GM12878 (cell line): Measurements from ENCODE around the gene ADAR. TPM values are rescaled to one million over a fixed set of nuclear protein-coding genes. Genes with fewer than 3 reads are reported as not detected.

Experiments
- ATAC-seq: fragments of 200-7000 bp; cut with Tn5 transposase; 3 replicates; pipeline ENCODE4 v1.9.1; 2020; ENCODE audit warnings: mild to moderate bottlenecking, moderate library complexity
- BruUV-seq: library from RNA; stranded (reverse); fragments of 400-500 nt; replicated peaks from 2 replicates; lab custom pipeline; 2021; lab: Mats Ljungman, UMichigan
- CTCF ChIA-PET: fragments of 300-600 bp; sonication (Branson Sonifier 250); formaldehyde crosslinking; extraction: SDS; loops from one replicate; lab custom pipeline; 2021; ENCODE audit warnings: inconsistent platforms; lab: Yijun Ruan, JAX
- POLR2A ChIA-PET: fragments of 350-600 bp; formaldehyde crosslinking; extraction: SDS; loops from one replicate; lab custom pipeline; 2021; ENCODE audit warnings: inconsistent platforms; lab: Charles Lee
- RAD21 ChIA-PET: fragments of 300-600 bp; sonication (Branson Sonifier 250); formaldehyde crosslinking; loops from one replicate; lab custom pipeline; 2023; ENCODE audit warnings: antibody characterized with exemption; ENCODE audit not compliant: unreplicated experiment; lab: Charles Lee
- SMC1A ChIA-PET: fragments of 300-600 bp; sonication (Branson Sonifier 250); formaldehyde crosslinking; loops from one replicate; lab custom pipeline; 2023; ENCODE audit not compliant: unreplicated experiment, uncharacterized antibody; lab: Charles Lee
- DNase-seq: peaks from one replicate; pipeline ENCODE4 v3.0.0-alpha.2; 2011; ENCODE audit warnings: low read depth, low spot score
- FAIRE-seq: peaks from 3 replicates; lab custom pipeline; 2011; peaks lifted over from hg19 to GRCh38; lab: Jason Lieb, UNC
- H2AFZ ChIP-seq: 2 replicates; pipeline ENCODE4 v1.6.0; 2011; ENCODE audit warnings: low read depth, low read length, control low read depth; ENCODE audit not compliant: control insufficient read depth
- H3K27ac ChIP-seq: 2 replicates; pipeline ENCODE4 v1.5.1; 2011; ENCODE audit warnings: control low read depth; ENCODE audit not compliant: control insufficient read depth, insufficient read depth
- H3K27me3 ChIP-seq, 2 experiments: replicated peaks in 1 of 2; 2 replicates each; pipeline versions ENCODE4 v1.6.0 to v1.6.1; 2011; ENCODE audit warnings: low read length in 1 of 2; ENCODE audit not compliant: control insufficient read depth in 2 of 2, insufficient read depth in 2 of 2
- H3K36me3 ChIP-seq, 2 experiments: 2 replicates each; pipeline ENCODE4 v1.5.1; 2011; ENCODE audit warnings: low read length in 1 of 2; ENCODE audit not compliant: control insufficient read depth in 2 of 2, insufficient read depth in 2 of 2
- H3K4me1 ChIP-seq: 2 replicates; pipeline ENCODE4 v1.6.1; 2011; ENCODE audit warnings: mild to moderate bottlenecking, low read length, moderate library complexity, mixed read lengths; ENCODE audit not compliant: control insufficient read depth, insufficient read depth
- H3K4me2 ChIP-seq: 2 replicates; pipeline ENCODE4 v1.6.0; 2011; ENCODE audit warnings: control low read depth; ENCODE audit not compliant: control insufficient read depth, insufficient read depth
- H3K4me3 ChIP-seq: fragments of 200-600 bp; sonication (generic); 2 replicates; pipeline ENCODE4 v1.5.1; 2016
- H3K79me2 ChIP-seq: 2 replicates; pipeline ENCODE4 v1.6.0; 2011; ENCODE audit warnings: low read length; ENCODE audit not compliant: control insufficient read depth, insufficient read depth
- H3K9ac ChIP-seq: 2 replicates; pipeline ENCODE4 v1.8.0; 2011; ENCODE audit warnings: low read length, control low read depth, mixed read lengths; ENCODE audit not compliant: control insufficient read depth, insufficient read depth
- H3K9me3 ChIP-seq: replicated peaks from 3 replicates; pipeline ENCODE4 v1.5.1; 2011; ENCODE audit warnings: mild to moderate bottlenecking, low read length; ENCODE audit not compliant: control insufficient read depth, insufficient read depth
- H4K20me1 ChIP-seq: 2 replicates; pipeline ENCODE4 v1.6.0; 2011; ENCODE audit not compliant: control insufficient read depth, insufficient read depth
- CEBPB ChIP-seq, 2 experiments: fragments of 150-350 bp in 1 of 2; IDR thresholded peaks; 2 replicates each; pipeline ENCODE4 v1.6.1; 2012 to 2014; ENCODE audit warnings: low read depth in 2 of 2, low read length in 2 of 2, borderline replicate concordance in 1 of 2, inconsistent platforms in 1 of 2
- E4F1 ChIP-seq: fragments of 450-650 bp; IDR thresholded peaks from 2 replicates; pipeline ENCODE4 v1.6.1; 2018; ENCODE audit warnings: borderline replicate concordance, mild to moderate bottlenecking; ENCODE audit not compliant: partially characterized antibody
- MAX ChIP-seq: IDR thresholded peaks from 2 replicates; pipeline ENCODE4 v1.6.1; 2012; ENCODE audit warnings: low read depth, low read length, improper control_type of control experiment
- NFIC ChIP-seq: IDR thresholded peaks from 2 replicates; pipeline ENCODE4 v1.6.1; 2012; ENCODE audit warnings: low read depth, mild to moderate bottlenecking, inconsistent platforms, low read length, moderate library complexity
- RAD51 ChIP-seq: fragments of 450-650 bp; IDR thresholded peaks from 2 replicates; pipeline ENCODE4 v1.6.1; 2016; ENCODE audit warnings: moderate library complexity, mild to moderate bottlenecking, inconsistent platforms
- SMARCA5 ChIP-seq: fragments of 450-650 bp; IDR thresholded peaks from 2 replicates; pipeline ENCODE4 v1.6.1; 2017; ENCODE audit warnings: mild to moderate bottlenecking
- SREBF1 ChIP-seq: IDR thresholded peaks from 2 replicates; pipeline ENCODE4 v1.6.1; 2012; ENCODE audit warnings: mild to moderate bottlenecking, low read length
- SUZ12 ChIP-seq: fragments of 200-600 bp; sonication (generic); IDR thresholded peaks from one replicate; pipeline ENCODE4 v1.6.1; 2018; ENCODE audit warnings: antibody characterized with exemption, mild to moderate bottlenecking; ENCODE audit not compliant: unreplicated experiment
- TBL1XR1 ChIP-seq: IDR thresholded peaks from 2 replicates; pipeline ENCODE4 v1.6.1; 2012; ENCODE audit warnings: low read depth, low read length, improper control_type of control experiment
- WGBS: methylation state at CpG from one replicate; pipeline ENCODE4 v1.1.6; 2016; ENCODE audit warnings: low lambda C conversion rate; ENCODE audit not compliant: insufficient replicate concordance, insufficient coverage; ENCODE audit errors: missing lambda C conversion rate; 5-methylcytosine and 5-hydroxymethylcytosine counted together
- in situ Hi-C: fragments of 300-500 bp; cut with MboI; formaldehyde crosslinking; loops from 9 replicates; pipeline ENCODE4 v1.14.3; 2018; ENCODE audit warnings: mixed read lengths
- intact Hi-C: fragments of 100-400 bp; cut with micrococcal nuclease; formaldehyde crosslinking; loops from one replicate; pipeline ENCODE4 v1.14.2; 2022; ENCODE audit not compliant: unreplicated experiment
- polyA plus RNA-seq, 11 experiments: library from polyadenylated mRNA; depleted of rRNA in 4 of 11; unstranded in 6 of 11; stranded (reverse) in 5 of 11; fragments of >200 nt; fragmentation: Nextera tagmentation in 4 of 11; fragmentation: Illumina TruSeq in 1 of 11; extraction: Ambion mirVana in 4 of 11; extraction: Trizol in 1 of 11; gene quantifications; 1 replicate in 1 of 11; 2 replicates in 10 of 11; pipeline versions ENCODE4 v1.2.1 to v1.2.3, GENCODE V29; 2011 to 2016; ENCODE audit warnings: inconsistent platforms in 2 of 11, missing spikeins in 2 of 11, low read depth in 1 of 11
- total RNA-seq, 4 experiments: library from RNA; depleted of rRNA in 3 of 4; stranded (reverse); fragments of >200 nt in 3 of 4; fragmentation: Illumina TruSeq in 1 of 4; extraction: Trizol in 1 of 4; gene quantifications; 2 replicates each; pipeline versions ENCODE4 v1.2.1 to v1.2.3, GENCODE V29; 2013 to 2021
- TF ChIP-seq, protein P1 (sequence below): fragments of 450-650 bp; IDR thresholded peaks from 2 replicates; pipeline ENCODE4 v1.6.1; 2016; ENCODE audit warnings: mild to moderate bottlenecking
- TF ChIP-seq, protein P2 (sequence below): IDR thresholded peaks from 2 replicates; pipeline ENCODE4 v1.6.1; 2012; ENCODE audit warnings: low read depth, low read length, improper control_type of control experiment

The ADAR gene
- total and polyA plus RNA-seq, 10 of the 15 experiments (the other 5 are each of a cell fraction or from before 2014, with no cell fraction given), result 55.5 to 413 (median 176) TPM

- TF ChIP-seq E4F1, result no peak
- TF ChIP-seq, all 136 proteins: peak for 0
Measured at GRCh38 chr1:154595621-154596020, 12.4 kb downstream of the ADAR start (continued).

DNA sequence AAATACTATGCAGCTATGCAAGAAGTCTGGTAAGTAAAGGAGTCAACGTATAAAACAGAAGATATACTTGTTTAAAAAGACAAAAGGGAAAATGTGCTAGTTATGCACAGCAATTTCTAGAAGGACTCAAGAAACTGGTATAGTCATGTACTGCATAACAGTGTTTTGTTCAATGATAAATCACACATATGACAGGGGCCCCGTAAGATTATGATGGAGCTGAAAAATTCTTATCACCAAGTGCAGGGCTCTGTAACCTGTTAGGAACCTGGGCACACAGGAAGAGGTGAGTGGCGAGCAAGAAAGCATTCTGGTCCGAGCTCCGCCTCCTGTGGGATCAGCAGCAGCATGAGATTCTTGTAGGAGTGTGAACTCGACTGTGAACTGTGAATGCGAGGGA, 13.2 kb downstream of the ADAR start:
- H3K4me3 ChIP-seq, result no peak overlapping the region
- BruUV-seq, result no TSS peak
- peaks cover 43 to 61% of the 10 kb centered on the region in 2 experiments for H3K36me3 ChIP-seq
- H3K79me2 ChIP-seq, result peaks cover 21% of the 10 kb centered on the region
- TF ChIP-seq SMARCA5 (no peak), SREBF1 (no peak), RAD51 (no peak), NFIC (no peak), TBL1XR1 (no peak), MAX (no peak), SUZ12 (no peak), CEBPB (IDR thresholded peaks at IDR 0.05; ENCODE audit: borderline replicate concordance in 1 of 2, low read depth in 2 of 2, low read length in 2 of 2) (no peak)
- TF ChIP-seq, protein P1, sequence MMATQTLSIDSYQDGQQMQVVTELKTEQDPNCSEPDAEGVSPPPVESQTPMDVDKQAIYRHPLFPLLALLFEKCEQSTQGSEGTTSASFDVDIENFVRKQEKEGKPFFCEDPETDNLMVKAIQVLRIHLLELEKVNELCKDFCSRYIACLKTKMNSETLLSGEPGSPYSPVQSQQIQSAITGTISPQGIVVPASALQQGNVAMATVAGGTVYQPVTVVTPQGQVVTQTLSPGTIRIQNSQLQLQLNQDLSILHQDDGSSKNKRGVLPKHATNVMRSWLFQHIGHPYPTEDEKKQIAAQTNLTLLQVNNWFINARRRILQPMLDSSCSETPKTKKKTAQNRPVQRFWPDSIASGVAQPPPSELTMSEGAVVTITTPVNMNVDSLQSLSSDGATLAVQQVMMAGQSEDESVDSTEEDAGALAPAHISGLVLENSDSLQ, result no peak
- TF ChIP-seq, protein P2, sequence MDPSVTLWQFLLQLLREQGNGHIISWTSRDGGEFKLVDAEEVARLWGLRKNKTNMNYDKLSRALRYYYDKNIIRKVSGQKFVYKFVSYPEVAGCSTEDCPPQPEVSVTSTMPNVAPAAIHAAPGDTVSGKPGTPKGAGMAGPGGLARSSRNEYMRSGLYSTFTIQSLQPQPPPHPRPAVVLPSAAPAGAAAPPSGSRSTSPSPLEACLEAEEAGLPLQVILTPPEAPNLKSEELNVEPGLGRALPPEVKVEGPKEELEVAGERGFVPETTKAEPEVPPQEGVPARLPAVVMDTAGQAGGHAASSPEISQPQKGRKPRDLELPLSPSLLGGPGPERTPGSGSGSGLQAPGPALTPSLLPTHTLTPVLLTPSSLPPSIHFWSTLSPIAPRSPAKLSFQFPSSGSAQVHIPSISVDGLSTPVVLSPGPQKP, result no peak
- ChIA-PET POLR2A (interaction anchor here (1.2 to 2.5 kb wide), 2 partner anchors 11 to 35 kb away, joined by 3 to 9 read pairs; no protein-coding TSS in a partner anchor), SMC1A (interaction anchor here (0.9 to 6.0 kb wide), 5 partner anchors 10 to 74 kb away, joined by 4 to 36 read pairs (median 9); no protein-coding TSS in a partner anchor), RAD21 (interaction anchor here (1.0 kb wide), 1 partner anchor 115 kb away, joined by 3 read pairs; no protein-coding TSS in a partner anchor), CTCF (interaction anchor here (0.6 to 2.7 kb wide), 3 partner anchors 12 to 35 kb away, joined by 3 to 15 read pairs (median 4); no protein-coding TSS in a partner anchor)
- FAIRE-seq (no peak), ATAC-seq (no peak), DNase-seq (no peak)
- intact Hi-C loops (no loop called here), in situ Hi-C loops (no loop called here)
- H2AFZ ChIP-seq, result no peak overlapping the region
- no peaks in the 10 kb centered on the region for H3K27me3 ChIP-seq
- peaks cover 9% of the 10 kb centered on the region for H4K20me1 ChIP-seq
- H3K9ac ChIP-seq, result no peak overlapping the region
- no peak overlapping the region for H3K27ac ChIP-seq
- 96% methylated on average over 7 of the region's 7 CpGs for WGBS
- no peak overlapping the region for H3K4me2 ChIP-seq
- H3K9me3 ChIP-seq, result no peaks in the 10 kb centered on the region
- no peaks in the 10 kb centered on the region for H3K4me1 ChIP-seq
